ENCODE results near the gene SDK1. TPM values are rescaled to one million over a fixed set of nuclear protein-coding genes. Genes with fewer than 3 reads are reported as not detected.

SDK1 gene
- total and polyA plus RNA-seq, 2 experiments from 2014 or later, result 4.1 to 16.5 TPM

DNA sequence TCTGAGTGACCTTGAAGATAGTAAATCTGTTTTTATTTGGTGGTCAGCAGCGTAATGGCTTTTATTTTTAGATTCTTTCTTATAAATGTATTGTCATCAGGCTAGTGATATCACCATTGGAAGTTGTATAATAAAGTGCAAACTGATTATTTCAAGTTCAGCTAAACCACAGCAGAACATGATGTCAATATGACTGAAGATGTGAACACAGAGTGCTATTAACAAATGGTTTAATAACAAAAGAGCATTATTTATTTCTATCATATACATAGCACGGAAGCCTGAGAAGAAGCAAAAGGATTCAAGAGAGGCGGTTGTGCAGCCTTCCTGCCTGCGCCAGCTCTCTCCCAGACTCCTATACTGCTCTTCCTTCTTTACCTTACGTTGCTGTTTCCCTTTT, 142.7 kb downstream of the SDK1 start:
- TF ChIP-seq, protein P1, sequence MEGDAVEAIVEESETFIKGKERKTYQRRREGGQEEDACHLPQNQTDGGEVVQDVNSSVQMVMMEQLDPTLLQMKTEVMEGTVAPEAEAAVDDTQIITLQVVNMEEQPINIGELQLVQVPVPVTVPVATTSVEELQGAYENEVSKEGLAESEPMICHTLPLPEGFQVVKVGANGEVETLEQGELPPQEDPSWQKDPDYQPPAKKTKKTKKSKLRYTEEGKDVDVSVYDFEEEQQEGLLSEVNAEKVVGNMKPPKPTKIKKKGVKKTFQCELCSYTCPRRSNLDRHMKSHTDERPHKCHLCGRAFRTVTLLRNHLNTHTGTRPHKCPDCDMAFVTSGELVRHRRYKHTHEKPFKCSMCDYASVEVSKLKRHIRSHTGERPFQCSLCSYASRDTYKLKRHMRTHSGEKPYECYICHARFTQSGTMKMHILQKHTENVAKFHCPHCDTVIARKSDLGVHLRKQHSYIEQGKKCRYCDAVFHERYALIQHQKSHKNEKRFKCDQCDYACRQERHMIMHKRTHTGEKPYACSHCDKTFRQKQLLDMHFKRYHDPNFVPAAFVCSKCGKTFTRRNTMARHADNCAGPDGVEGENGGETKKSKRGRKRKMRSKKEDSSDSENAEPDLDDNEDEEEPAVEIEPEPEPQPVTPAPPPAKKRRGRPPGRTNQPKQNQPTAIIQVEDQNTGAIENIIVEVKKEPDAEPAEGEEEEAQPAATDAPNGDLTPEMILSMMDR (IDR thresholded peaks at IDR 0.05; ENCODE audit: low read depth, low read length), result no peak
- peaks cover 6% of the 10 kb centered on the region for H3K4me1 ChIP-seq (ENCODE audit: low read depth)
- no peak for DNase-seq (ENCODE audit: low read depth in 1 of 2, low spot score in 1 of 2)
- H3K36me3 ChIP-seq, result no peaks in the 10 kb centered on the region
- no peak overlapping the region for H3K4me3 ChIP-seq
- H3K9me3 ChIP-seq (ENCODE audit: low read depth), result no peaks in the 10 kb centered on the region
- no peak overlapping the region for H3K27ac ChIP-seq
- H3K27me3 ChIP-seq, result no peaks in the 10 kb centered on the region

DNA sequence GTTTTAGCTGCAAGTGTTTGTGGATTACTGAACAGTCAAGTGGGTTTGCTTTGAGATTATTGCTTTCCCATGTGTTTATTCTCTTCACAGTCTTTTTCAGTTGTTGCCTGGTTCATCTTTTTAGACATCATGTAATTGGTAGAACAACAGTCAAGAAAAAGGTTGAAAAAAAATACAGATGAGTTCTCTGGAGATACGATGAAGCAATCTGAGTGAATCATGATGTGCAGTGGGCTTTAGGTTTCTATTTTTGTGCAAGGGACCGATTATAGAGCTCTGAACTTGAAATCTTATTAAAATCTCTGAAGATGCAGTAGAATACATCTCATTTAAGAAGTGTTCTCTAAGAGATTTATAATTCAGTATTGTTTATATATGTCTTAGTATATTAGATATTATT, 145.7 kb downstream of the SDK1 start:
- no peaks in the 10 kb centered on the region for H3K36me3 ChIP-seq
- no peaks in the 10 kb centered on the region for H3K27me3 ChIP-seq
- TF ChIP-seq, protein P1 (IDR thresholded peaks at IDR 0.05; ENCODE audit: low read depth, low read length), result no peak
- no peak overlapping the region for H3K27ac ChIP-seq
- H3K4me1 ChIP-seq (ENCODE audit: low read depth), result peaks cover under 1% of the 10 kb centered on the region
- DNase-seq (ENCODE audit: low read depth in 1 of 2, low spot score in 1 of 2), result no peak
- no peak overlapping the region for H3K4me3 ChIP-seq
- no peaks in the 10 kb centered on the region for H3K9me3 ChIP-seq (ENCODE audit: low read depth)

DNA sequence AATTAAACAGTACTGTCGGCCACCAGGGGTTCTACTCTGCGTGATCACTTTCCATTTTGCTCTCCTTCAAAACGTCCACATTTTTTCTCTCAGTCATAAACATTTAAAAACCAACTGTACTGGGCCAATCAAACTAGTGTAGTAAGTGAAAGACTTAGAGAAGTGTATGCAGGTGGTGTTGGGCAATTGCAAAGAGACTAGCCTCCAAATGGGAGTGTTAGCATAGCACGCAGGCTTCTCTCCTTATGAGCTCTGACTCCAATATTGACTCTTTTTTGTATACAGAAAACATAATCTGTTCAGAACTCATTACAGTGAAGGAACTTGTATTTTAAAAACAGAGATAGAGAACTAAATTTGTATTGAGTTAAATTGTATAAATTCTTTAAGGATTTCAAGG, 150.6 kb downstream of the SDK1 start:
- DNase-seq (ENCODE audit: low read depth in 1 of 2, low spot score in 1 of 2), result no peak
- H3K27me3 ChIP-seq, result no peaks in the 10 kb centered on the region
- H3K4me1 ChIP-seq (ENCODE audit: low read depth), result peaks cover 15% of the 10 kb centered on the region
- H3K27ac ChIP-seq, result no peak overlapping the region
- H3K4me3 ChIP-seq, result no peak overlapping the region
- no peaks in the 10 kb centered on the region for H3K9me3 ChIP-seq (ENCODE audit: low read depth)
- no peaks in the 10 kb centered on the region for H3K36me3 ChIP-seq
- TF ChIP-seq, protein P1 (IDR thresholded peaks at IDR 0.05; ENCODE audit: low read depth, low read length), result no peak

DNA sequence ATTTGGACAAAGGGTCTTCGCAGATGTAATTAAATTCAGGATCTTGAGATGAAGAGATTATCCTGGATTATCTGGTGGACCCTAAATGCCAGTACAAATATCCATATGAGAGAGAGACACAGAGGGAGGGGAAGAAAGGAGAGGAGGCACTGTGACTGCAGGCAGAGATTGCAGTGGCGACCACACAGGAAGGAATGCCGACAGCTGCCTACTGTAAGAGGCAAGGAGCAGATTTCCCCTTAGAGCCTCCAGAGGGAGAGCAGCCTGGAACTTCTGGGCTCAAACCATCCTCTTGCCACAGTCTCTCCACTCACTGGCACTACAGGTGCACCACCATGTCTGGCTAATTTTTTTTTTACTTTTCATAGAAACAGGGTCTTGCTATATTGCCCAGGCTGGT, 152.3 kb downstream of the SDK1 start:
- Histone ChIP-seq H3K4me3 (no peak overlapping the region), H3K27me3 (no peaks in the 10 kb centered on the region), H3K27ac (no peak overlapping the region), H3K36me3 (no peaks in the 10 kb centered on the region), H3K9me3 (ENCODE audit: low read depth) (no peaks in the 10 kb centered on the region), H3K4me1 (ENCODE audit: low read depth) (peaks cover 15% of the 10 kb centered on the region)
- TF ChIP-seq, protein P1 (IDR thresholded peaks at IDR 0.05; ENCODE audit: low read depth, low read length), result no peak
- DNase-seq (ENCODE audit: low read depth in 1 of 2, low spot score in 1 of 2), result no peak

DNA sequence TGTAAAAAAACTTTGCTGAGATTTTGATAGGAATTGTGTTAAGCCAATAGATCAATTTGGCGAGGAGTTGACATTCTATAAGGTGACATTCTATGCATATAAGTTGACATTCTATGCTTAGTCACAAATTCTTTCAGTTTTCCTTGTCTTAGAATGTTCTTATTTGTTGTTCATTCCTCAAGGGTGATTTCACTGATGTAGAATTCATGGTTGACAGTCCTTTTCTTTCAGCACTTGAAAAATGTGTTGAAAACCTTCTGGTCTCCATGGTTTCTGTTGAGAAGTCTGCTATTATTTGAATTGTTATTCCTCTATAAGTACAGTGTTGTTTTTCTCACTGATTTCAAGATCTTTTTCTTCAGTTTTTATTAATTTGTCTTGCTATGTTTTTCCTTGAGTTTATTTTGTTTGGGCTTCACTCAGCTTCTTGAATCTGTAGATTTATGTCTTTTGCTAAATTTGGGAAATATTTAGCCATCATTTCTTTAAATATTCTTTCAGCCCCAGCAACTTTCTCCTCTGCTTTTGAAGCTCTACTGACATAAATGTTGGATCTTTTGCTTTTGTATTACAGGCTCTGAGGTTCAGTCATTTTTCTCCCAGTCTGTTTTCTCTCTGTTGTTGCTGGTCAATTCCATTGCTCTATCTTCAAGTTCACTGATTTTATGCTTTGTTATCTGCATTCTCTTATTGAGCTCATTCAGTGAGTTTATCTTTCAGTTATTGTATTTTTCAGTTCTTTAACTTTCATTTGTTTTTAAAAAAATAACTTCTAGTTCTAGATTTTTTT, 154.9 kb downstream of the SDK1 start:
- Histone ChIP-seq H3K36me3 (no peaks in the 10 kb centered on the region), H3K27me3 (no peaks in the 10 kb centered on the region), H3K4me3 (no peak overlapping the region), H3K9me3 (ENCODE audit: low read depth) (no peaks in the 10 kb centered on the region), H3K4me1 (ENCODE audit: low read depth) (peaks cover 15% of the 10 kb centered on the region), H3K27ac (no peak overlapping the region)
- TF ChIP-seq, protein P1 (IDR thresholded peaks at IDR 0.05; ENCODE audit: low read depth, low read length), result no peak
- DNase-seq (ENCODE audit: low read depth in 1 of 2, low spot score in 1 of 2), result no peak
